HG02943 (cell line): ENCODE results near the gene FHOD3.

Experiments used
- ATAC-seq: cut with Tn5 transposase; IDR thresholded peaks from one replicate; pipeline ENCODE4 v1.9.1; 2021; ENCODE audit warnings: mild to moderate bottlenecking, low read depth, moderate library complexity; ENCODE audit not compliant: unreplicated experiment

Gene FHOD3

DNA sequence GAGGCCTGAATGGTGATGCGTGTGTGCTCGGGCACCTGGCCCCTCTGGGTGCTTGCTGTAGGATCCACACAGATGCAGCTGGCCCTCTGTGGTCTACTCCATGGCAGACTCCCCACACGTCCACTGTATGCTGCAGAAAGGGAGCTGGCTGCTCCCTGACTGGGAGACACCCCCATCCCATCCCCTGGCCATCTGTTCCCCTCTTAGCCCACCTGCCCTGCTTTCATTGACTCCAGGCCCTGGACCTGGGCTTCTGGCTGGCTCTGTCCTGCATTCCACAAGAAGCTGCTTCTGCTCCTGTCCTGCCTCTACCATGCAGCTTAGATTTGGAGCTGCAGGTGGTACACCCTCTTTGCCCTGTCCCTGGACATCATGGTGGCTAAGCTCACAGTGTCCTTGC is 80.1 kb downstream of the FHOD3 start:
- no peak for ATAC-seq

GRCh38 chr18:36378205-36378604 is 80.7 kb downstream of the FHOD3 start:
- ATAC-seq: no peak

- no peak for ATAC-seq
Observed at GRCh38 chr18:36379435-36379984, 82.0 kb downstream of the FHOD3 start.

DNA sequence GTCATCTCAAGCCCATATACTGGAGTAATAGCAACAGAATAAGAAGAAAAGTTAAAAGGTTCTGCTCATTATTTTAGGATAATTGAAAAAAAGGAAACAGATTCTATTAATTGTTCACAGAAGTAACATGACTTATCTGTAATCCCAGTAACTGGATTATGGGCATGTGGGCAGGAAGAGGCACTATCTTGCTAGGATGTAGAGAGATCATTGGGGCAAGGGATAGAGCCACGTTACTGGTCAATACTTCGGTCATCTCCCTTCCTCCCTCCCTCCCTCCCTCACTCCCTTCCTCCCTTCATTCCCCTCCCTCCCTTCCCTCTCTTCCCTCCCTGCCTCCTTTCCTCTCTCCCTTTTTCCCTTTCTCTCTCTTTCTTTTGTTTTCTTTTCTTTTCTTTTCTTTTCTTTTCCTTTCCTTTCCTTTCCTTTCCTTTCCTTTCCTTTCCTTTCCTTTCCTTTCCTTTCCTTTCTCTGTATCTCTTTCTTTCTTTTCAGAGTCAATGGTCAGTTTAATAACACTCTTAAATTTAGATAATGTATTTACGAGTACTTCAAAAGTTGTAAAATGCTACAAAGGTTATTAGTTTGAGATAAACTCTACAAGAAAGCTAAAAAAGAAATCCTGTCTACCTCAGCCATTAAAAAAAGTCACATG is 82.8 kb downstream of the FHOD3 start:
- ATAC-seq: no peak

GRCh38 chr18:36381075-36381474 is 83.6 kb downstream of the FHOD3 start:
- ATAC-seq: no peak

- ATAC-seq: no peak
Observed at GRCh38 chr18:36382854-36383253, 85.3 kb downstream of the FHOD3 start.

- ATAC-seq: no peak
Observed at GRCh38 chr18:36386150-36386920, 88.8 kb downstream of the FHOD3 start.

GRCh38 chr18:36387310-36387709 is 89.8 kb downstream of the FHOD3 start:
- no peak for ATAC-seq

DNA sequence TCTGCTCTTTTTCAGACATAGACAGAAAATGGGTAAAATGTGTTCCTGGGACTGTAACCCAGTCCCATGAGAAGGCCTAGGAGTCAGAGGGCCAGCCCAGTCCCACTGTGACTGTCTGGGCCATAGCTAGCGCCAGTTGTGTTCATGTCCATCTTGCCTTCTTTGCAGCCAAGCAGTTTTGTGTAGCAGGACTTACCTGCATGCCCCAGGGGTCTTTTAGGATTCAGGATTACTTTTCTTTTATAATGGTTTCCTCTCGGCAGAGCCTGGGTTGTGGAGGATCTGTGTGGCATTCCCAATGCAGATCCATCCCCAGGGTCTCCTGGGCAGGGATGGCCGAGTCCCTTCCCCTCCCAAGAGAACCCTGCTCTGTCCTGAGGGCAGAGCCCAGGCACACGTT is 90.8 kb downstream of the FHOD3 start:
- no peak for ATAC-seq

GRCh38 chr18:36389027-36389426 is 91.5 kb downstream of the FHOD3 start:
- ATAC-seq: no peak

- no peak for ATAC-seq
Observed at GRCh38 chr18:36389811-36390581, 92.5 kb downstream of the FHOD3 start.

GRCh38 chr18:36391426-36392145 is 94.1 kb downstream of the FHOD3 start:
- ATAC-seq: no peak

DNA sequence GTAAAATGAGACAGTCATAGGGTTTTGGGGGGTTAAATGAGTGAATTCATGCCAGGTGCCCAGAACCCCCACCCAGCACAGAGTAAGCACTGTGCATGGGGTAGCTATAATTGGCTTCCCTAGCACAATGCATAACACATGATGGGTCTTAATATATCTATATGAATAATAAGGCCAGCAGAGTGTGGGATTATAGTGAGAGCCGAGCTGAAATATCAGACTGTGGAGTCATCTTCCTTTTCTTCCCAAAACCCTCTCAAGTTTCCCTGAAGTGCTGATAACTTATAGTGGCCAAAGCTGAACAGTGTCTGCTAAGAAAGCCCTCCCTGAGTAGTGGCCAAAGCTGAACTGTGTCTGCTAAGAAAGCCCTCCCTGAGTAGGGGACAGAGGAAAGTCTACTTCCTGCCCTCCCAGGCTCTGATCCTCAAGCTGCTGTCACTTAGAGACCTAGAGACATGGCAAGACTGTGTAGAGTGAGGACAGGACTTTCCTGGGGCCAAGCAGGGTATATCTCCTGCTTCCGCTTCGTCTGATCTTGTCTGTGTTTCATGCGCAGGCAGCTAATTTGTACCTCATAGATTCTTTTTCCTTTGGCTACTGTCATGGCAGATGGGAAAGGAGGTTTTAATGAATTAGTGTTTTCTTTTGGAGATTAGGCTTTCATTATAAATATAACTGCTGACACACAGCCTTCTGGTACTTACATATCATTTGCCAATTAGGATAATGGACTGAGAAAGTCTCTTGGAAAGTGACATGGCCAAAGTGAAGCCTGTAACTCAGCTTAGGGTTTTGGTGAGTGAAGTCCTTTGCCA is 94.9 kb downstream of the FHOD3 start:
- no peak for ATAC-seq

DNA sequence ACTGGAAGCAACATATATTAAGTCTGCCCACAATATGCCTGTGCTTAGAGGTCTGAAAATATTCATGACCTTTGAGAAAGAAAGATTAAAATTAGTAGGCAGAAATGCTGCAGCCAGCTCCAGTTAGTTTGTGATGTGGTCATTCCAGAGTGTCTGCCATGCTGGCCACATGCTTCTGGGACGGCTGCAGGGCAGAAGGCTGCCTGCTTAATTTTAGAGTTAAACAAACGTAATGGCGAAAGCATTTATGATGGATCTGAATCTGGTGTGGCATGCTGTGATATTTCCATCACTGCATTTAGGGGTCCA is 95.4 kb downstream of the FHOD3 start:
- ATAC-seq: no peak

- ATAC-seq: no peak
Observed at GRCh38 chr18:36394486-36394885, 97.0 kb downstream of the FHOD3 start.

- no peak for ATAC-seq
Observed at GRCh38 chr18:36396190-36396589, 98.7 kb downstream of the FHOD3 start.

DNA sequence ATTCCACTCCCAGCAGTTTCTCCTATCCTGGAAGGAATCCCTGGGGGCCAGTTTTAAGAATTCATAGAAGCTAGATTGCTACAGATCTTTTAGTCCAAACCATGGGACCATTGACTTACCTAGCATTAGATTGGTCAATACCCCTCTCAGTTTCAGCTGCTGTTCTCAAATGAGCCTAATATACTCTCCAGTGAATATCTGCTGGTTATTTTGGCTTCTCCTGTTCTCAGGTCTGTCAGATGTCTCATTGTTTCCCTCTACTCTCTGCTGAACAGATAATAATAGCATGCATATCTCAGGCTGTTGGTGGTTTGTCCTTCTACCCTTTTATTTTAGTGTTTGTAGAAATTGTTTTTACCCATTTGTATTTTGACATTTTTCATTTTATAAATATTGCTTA is 99.5 kb downstream of the FHOD3 start:
- no peak for ATAC-seq

GRCh38 chr18:36398419-36398818 is 100.9 kb downstream of the FHOD3 start:
- ATAC-seq: no peak

DNA sequence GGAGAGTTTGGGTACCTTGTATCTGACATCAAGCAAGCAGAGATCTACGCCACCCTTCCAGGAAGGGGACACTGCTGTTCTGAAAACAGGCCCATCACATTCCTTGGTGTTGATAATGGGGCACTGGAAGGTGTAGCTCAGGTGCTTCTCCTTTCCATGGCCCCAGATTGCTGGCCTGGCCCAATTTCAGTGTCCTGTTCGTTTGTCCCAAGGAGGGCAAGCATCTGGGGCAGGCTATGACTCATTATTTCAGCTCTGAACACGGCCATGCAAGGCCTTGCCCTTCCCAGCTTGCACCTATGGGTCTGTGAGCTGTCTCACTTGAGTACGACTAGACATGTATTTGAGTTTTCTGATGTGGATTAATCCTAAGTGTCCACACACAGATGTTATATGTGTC is 101.5 kb downstream of the FHOD3 start:
- no peak for ATAC-seq

GRCh38 chr18:36401462-36401861 is 103.9 kb downstream of the FHOD3 start:
- no peak for ATAC-seq
